Right lobe of liver (tissue), 6 donors: ENCODE measurements around the gene THSD8. TPM values are rescaled to one million over a fixed set of nuclear protein-coding genes. Genes with fewer than 3 reads are reported as not detected.

Experiments
- ATAC-seq, 4 donors: fragments of 200-7000 bp; cut with Tn5 transposase; one replicate each; pipeline ENCODE4 v1.9.1; 2020; ENCODE audit warnings: mild to moderate bottlenecking in 4 of 4, moderate library complexity in 4 of 4
- DNase-seq, 3 donors: peaks; one replicate each; pipeline ENCODE4 v3.0.0-alpha.2; 2020
- H3K27ac ChIP-seq, 3 donors: fragments of 200-600 bp; one replicate each; pipeline ENCODE4 v1.8.0; 2022
- H3K27me3 ChIP-seq, 2 donors: fragments of 200-600 bp; one replicate each; pipeline ENCODE4 v1.8.0; 2022
- H3K36me3 ChIP-seq, 4 donors: fragments of 200-600 bp; sonication (generic) in 1 of 4; one replicate each; pipeline versions ENCODE4 v1.5.1 to v1.8.0; 2017 to 2022; ENCODE audit warnings: control low read depth in 1 of 4
- H3K4me1 ChIP-seq, 4 donors: fragments of 200-600 bp; sonication (generic) in 1 of 4; one replicate each; pipeline versions ENCODE4 v1.5.1 to v1.8.0; 2017 to 2022; ENCODE audit warnings: control low read depth in 1 of 4
- H3K4me3 ChIP-seq, 3 donors: fragments of 200-600 bp; one replicate each; pipeline ENCODE4 v1.8.0; 2022
- H3K9me3 ChIP-seq, 4 donors: fragments of 200-600 bp; sonication (generic) in 1 of 4; one replicate each; pipeline versions ENCODE4 v1.5.1 to v1.8.0; 2017 to 2022; ENCODE audit warnings: control low read depth in 1 of 4
- CTCF ChIP-seq, 4 donors: fragments of 200-600 bp in 3 of 4; fragments of 450-650 bp in 1 of 4; IDR thresholded peaks; one replicate each; pipeline versions ENCODE4 v1.5.1 to v1.8.0; 2016 to 2022; ENCODE audit warnings: antibody characterized with exemption in 4 of 4, mild to moderate bottlenecking in 2 of 4
- POLR2A ChIP-seq: fragments of 450-650 bp; IDR thresholded peaks from one replicate; pipeline ENCODE4 v1.6.1; 2017; ENCODE audit warnings: antibody characterized with exemption, mild to moderate bottlenecking
- WGBS: methylation state at CpG from one replicate; pipeline ENCODE4 v1.1.6; 2018; ENCODE audit warnings: low coverage, low lambda C conversion rate; ENCODE audit not compliant: insufficient coverage; ENCODE audit errors: missing lambda C conversion rate; 5-methylcytosine and 5-hydroxymethylcytosine counted together
- intact Hi-C, 2 donors: fragments of 100-400 bp; cut with DNase I; formaldehyde crosslinking; loops; one replicate each; pipeline versions ENCODE4 v1.11.2 to v1.14.1; 2022
- total RNA-seq, 6 experiments: library from RNA; depleted of rRNA in 2 of 6; stranded (reverse); fragments of >200 nt in 2 of 6; fragmentation: NEBNext Ultra II Directional in 3 of 6; extraction: Animal tissue kit (Norgen Biotek cat#: 25700) in 3 of 6; gene quantifications; one replicate each; pipeline versions ENCODE4 v1.1.0 to v1.2.4, GENCODE V29; 2016 to 2023
- donor health status: DM: no; HTN: yes; CAD: no.
- donor health status: DM: no; HTN: no; CAD: no.
- donor health status: DM: no; HTN: no; CAD: no.
- donor health status: DM: no; HTN: yes; CAD: no.
- donor health status: DM: no; HTN: yes; CAD: no.

Gene THSD8
- total RNA-seq, 6 experiments from 2014 or later = 0.62 to 2.0 (median 1.2) TPM; not detected in 1

DNA sequence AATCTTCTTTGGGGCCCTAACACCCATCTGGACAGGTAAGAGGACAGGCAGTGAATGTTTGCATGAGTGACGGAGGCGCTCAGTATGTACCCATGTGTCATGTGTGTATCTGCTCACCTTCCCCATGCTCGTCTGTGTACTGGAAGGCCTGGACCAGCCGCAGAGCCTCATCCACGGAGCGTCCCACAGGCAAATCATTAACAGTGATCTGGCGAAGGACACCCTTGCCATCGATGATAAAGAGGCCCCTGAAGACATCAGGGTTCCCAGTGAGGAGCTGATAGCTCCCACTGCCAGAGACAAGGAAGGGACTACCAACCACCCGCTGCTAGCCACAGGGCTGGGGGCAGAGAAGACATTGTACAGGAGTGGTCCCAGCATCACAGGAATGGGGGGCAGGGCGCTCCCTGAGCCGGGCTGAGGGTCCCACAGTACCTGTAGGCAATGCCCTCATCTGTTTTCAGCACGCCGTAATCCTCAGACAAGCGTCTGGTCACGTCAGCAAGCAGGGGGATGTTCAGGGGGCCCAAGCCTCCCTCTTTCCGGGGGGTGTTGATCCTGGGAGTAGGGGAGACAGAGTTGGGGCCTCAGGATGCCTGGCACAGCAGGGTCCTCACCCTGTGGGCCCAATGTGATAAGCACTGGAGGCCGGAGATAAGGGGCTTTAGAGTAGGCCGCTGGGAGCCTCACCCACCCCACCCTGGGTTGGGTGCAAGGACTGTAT, 2.0 kb upstream of the THSD8 start:
- no peak for ATAC-seq
- Histone ChIP-seq H3K27ac (no peak overlapping the region), H3K4me1 (peaks cover 0 to 12% (median 5%) of the 10 kb centered on the region in 4 donors), H3K4me3 (no peak overlapping the region), H3K9me3 (no peaks in the 10 kb centered on the region), H3K27me3 (no peaks in the 10 kb centered on the region), H3K36me3 (peaks cover 0 to 9% (median 3%) of the 10 kb centered on the region in 4 donors)
- intact Hi-C loops = no loop called here
- DNase-seq = peak in 1 of 3 donors; percentile 48
- WGBS = 90% methylated on average over 5 of the region's 18 CpGs
- TF ChIP-seq POLR2A = no peak
- TF ChIP-seq CTCF (IDR thresholded peaks at IDR 0.05) = no peak

- peak overlapping the region in 2 of 3 donors; percentile 89 to 99 for H3K4me3 ChIP-seq
- no peak for DNase-seq
- H3K36me3 ChIP-seq = peaks cover 0 to 9% (median 3%) of the 10 kb centered on the region in 4 donors
- H3K27me3 ChIP-seq = no peaks in the 10 kb centered on the region
- ATAC-seq = no peak
- H3K4me1 ChIP-seq = peaks cover 0 to 12% (median 4%) of the 10 kb centered on the region in 4 donors
- H3K9me3 ChIP-seq = no peaks in the 10 kb centered on the region
- intact Hi-C loops = no loop called here
- WGBS = 100% methylated on average over 1 of the region's 1 CpG
- no peak overlapping the region for H3K27ac ChIP-seq
- TF ChIP-seq POLR2A (no peak), CTCF (IDR thresholded peaks at IDR 0.05) (no peak)
These were observed 1.5 kb upstream of the THSD8 start for GRCh38 chr19:12800466-12800770.

DNA sequence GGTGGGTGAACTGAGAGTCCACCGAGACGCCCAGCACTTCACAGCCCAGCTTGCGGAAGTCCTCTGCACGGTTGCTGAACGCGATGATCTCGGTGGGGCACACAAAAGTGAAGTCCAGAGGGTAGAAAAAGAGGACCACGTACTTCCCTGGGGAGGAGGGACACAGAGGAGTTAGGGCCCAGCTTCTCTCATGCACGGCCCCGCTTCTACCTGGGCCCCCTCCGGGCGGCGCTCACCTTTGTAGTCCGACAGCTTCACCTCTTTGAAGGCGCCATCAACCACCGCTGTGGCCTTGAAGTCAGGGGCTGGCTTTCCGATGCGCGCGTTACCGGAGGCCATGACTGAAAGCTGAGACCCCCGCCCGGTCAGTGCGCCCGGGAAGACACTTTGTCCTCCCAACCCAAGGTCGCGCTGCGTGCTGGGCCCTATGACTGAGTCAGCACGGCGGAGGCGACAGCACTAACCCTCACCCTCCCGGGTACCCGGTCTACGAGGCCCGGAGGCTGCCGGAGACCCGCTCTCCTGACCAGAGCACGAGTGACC, 875 bp upstream of the THSD8 start:
- TF ChIP-seq CTCF (IDR thresholded peaks at IDR 0.05) = no peak
- Histone ChIP-seq H3K9me3 (no peaks in the 10 kb centered on the region), H3K4me1 (peaks cover 0 to 11% (median 3%) of the 10 kb centered on the region in 4 donors), H3K4me3 (peak overlapping the region; percentile 89 to 99 (median 92)), H3K27me3 (no peaks in the 10 kb centered on the region), H3K27ac (peak overlapping the region; percentile 62 to 64 (median 62)), H3K36me3 (peaks cover 0 to 9% (median 3%) of the 10 kb centered on the region in 4 donors)
- WGBS = 0% methylated on average over 2 of the region's 38 CpGs
- DNase-seq (peak in 2 of 3 donors; percentile 58 to 60), ATAC-seq (peak; percentile 21 to 34 (median 26))
- intact Hi-C loops = no loop called here

DNA sequence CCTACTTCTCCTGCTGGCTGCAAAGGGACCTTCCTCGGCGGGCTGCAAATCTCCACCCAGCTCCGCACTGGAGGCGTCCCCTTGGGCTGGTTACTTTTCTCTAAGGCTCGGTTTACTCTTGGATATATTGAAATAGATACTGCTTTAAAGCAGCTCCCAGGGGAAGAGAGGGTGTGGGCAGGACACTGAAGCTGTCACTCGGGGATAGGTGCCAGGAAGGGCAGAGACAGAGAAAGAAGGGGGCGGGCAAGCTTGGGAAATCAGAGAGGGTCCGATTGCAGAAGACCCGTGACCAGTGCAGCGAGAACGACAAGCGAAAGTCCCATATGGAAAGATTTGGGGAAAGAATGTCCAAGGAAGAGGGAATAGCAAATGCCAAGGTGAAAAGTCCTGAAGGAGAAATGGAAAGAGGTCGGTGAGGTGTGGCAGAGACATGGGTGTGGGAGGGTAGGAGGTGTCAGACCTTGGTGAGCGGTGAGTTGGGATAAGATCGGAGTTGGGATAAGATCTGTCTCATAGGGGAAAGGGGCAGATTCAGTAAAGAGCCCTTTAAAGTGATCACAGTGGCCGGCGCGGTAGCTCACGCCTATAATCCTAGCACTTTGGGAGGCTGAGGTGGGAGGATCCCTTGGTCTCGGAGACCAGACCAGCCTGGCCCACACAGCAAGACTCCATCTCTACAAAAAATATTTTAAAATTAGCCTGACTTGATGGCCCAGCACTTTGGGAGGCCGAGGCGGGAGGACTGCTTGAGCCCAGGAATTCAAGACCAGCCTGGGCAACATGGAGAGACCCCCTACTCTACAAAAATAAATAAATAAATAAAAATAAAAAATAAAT, 618 bp downstream of the THSD8 start:
- TF ChIP-seq POLR2A (no peak), CTCF (IDR thresholded peaks at IDR 0.05) (no peak)
- ATAC-seq (peak; percentile 4 to 18 (median 14)), DNase-seq (peak in 2 of 3 donors; percentile 35 to 62)
- H3K36me3 ChIP-seq = peaks cover 0 to 9% (median 3%) of the 10 kb centered on the region in 4 donors
- H3K9me3 ChIP-seq = no peaks in the 10 kb centered on the region
- WGBS = 18% methylated on average over 17 of the region's 22 CpGs
- no peaks in the 10 kb centered on the region for H3K27me3 ChIP-seq
- peak overlapping the region in 1 of 3 donors; percentile 62 for H3K27ac ChIP-seq
- H3K4me1 ChIP-seq = peaks cover 0 to 11% (median 0%) of the 10 kb centered on the region in 4 donors
- peak overlapping the region; percentile 89 to 99 (median 92) for H3K4me3 ChIP-seq
- intact Hi-C loops = no loop called here
